ENCODE data around the gene GUCY1A1.

- TF ChIP-seq EZH2phosphoT487 (IDR thresholded peaks at IDR 0.05; ENCODE audit: insufficient read depth, low read depth) = no peak
- no peak for TF ChIP-seq EZH2 (IDR thresholded peaks at IDR 0.05; ENCODE audit: insufficient read depth, poor library complexity, severe bottlenecking)
Measured at GRCh38 chr4:155759372-155760252, 93.0 kb downstream of the GUCY1A1 start.

Measured in GM23248 (cell line).